Measurements from ENCODE around the gene ABCG8.

Gene ABCG8

GRCh38 chr2:43824512-43824911 lies 14.3 kb upstream of the ABCG8 start:
- Histone ChIP-seq H3K36me3 (ENCODE audit: control insufficient read depth in 1 of 2, insufficient read depth in 2 of 2, low read length in 2 of 2) (no peaks in the 10 kb centered on the region), H3K79me1 (ENCODE audit: low read length) (no peaks in the 10 kb centered on the region), H3K27me3 (ENCODE audit: insufficient read depth, low read length) (no peaks in the 10 kb centered on the region), H3K79me2 (ENCODE audit: control insufficient read depth, insufficient read depth, low read length, poor library complexity) (no peaks in the 10 kb centered on the region), H3K4ac (ENCODE audit: low read depth, low read length) (no peak overlapping the region), H3K4me2 (ENCODE audit: low read length) (no peak overlapping the region), H3K14ac (ENCODE audit: low read length) (no peak overlapping the region), H3K9me3 (ENCODE audit: insufficient read depth, low read depth, low read length) (no peaks in the 10 kb centered on the region), H4K12ac (ENCODE audit: low read depth, low read length) (no peak overlapping the region), H2AK5ac (ENCODE audit: low read length) (no peak overlapping the region), H2BK120ac (ENCODE audit: insufficient read depth, low read length, poor library complexity) (no peak overlapping the region), H3K4me3 (ENCODE audit: low read depth, low read length) (no peak overlapping the region), H4K8ac (ENCODE audit: low read depth, low read length) (no peak overlapping the region), H4K91ac (ENCODE audit: low read depth, low read length) (no peak overlapping the region), H3K4me1 (ENCODE audit: control insufficient read depth in 1 of 2, insufficient read depth in 2 of 2, low read length in 2 of 2) (no peaks in the 10 kb centered on the region), H3K27ac (ENCODE audit: low read depth, low read length) (no peak overlapping the region), H3K23ac (ENCODE audit: low read length) (no peak overlapping the region), H3K9ac (ENCODE audit: low read length) (no peak overlapping the region), H2BK12ac (ENCODE audit: low read length) (no peak overlapping the region), H2BK5ac (ENCODE audit: low read depth, low read length, poor library complexity) (no peak overlapping the region), H3K18ac (ENCODE audit: low read length) (no peak overlapping the region), H2AFZ (ENCODE audit: insufficient read depth, low read length, poor library complexity) (no peak overlapping the region)
- DNase-seq = no peak
- WGBS (ENCODE audit: extremely low coverage, insufficient coverage, insufficient read length) = no CpG with 5 or more reads among the region's 2 CpGs

DNA sequence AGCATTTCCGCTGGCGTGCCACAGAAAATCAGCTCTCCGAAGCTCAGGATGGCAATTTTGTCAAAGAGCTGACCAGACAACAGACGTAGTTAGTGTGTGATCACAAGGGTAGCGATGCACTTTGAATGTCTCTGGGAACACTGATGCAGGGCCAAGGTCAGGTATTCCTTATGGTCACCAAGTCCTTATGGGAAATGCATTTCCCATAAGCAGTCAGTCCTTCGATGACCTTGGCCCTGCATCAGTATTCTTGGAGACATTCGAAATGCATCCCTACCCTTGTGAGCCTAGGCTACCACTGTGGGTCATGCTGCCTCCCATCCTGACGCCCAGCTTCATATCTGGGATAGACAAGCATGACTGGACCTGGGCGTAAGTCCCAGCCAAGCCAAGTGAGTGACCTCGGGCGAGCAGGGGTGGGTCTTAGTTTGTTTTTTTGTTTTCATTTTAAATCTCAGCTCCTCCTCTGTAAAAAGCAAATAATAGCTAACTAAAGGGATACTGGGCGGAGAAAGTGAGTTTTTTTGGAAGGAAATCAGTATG lies 13.7 kb upstream of the ABCG8 start:
- H4K91ac ChIP-seq (ENCODE audit: low read depth, low read length) = no peak overlapping the region
- H4K8ac ChIP-seq (ENCODE audit: low read depth, low read length) = no peak overlapping the region
- no peak overlapping the region for H4K12ac ChIP-seq (ENCODE audit: low read depth, low read length)
- H3K27ac ChIP-seq (ENCODE audit: low read depth, low read length) = no peak overlapping the region
- H2AFZ ChIP-seq (ENCODE audit: insufficient read depth, low read length, poor library complexity) = no peak overlapping the region
- no peaks in the 10 kb centered on the region for H3K9me3 ChIP-seq (ENCODE audit: insufficient read depth, low read depth, low read length)
- no peak overlapping the region for H3K4me2 ChIP-seq (ENCODE audit: low read length)
- H2BK12ac ChIP-seq (ENCODE audit: low read length) = no peak overlapping the region
- H3K18ac ChIP-seq (ENCODE audit: low read length) = no peak overlapping the region
- no peaks in the 10 kb centered on the region for H3K79me1 ChIP-seq (ENCODE audit: low read length)
- no peak overlapping the region for H2AK5ac ChIP-seq (ENCODE audit: low read length)
- H3K4ac ChIP-seq (ENCODE audit: low read depth, low read length) = no peak overlapping the region
- H3K4me3 ChIP-seq (ENCODE audit: low read depth, low read length) = no peak overlapping the region
- no peak overlapping the region for H3K9ac ChIP-seq (ENCODE audit: low read length)
- H3K23ac ChIP-seq (ENCODE audit: low read length) = no peak overlapping the region
- H2BK5ac ChIP-seq (ENCODE audit: low read depth, low read length, poor library complexity) = no peak overlapping the region
- H3K14ac ChIP-seq (ENCODE audit: low read length) = no peak overlapping the region
- WGBS (ENCODE audit: extremely low coverage, insufficient coverage, insufficient read length) = no CpG with 5 or more reads among the region's 12 CpGs
- H3K79me2 ChIP-seq (ENCODE audit: control insufficient read depth, insufficient read depth, low read length, poor library complexity) = no peaks in the 10 kb centered on the region
- no peaks in the 10 kb centered on the region for H3K4me1 ChIP-seq (ENCODE audit: control insufficient read depth in 1 of 2, insufficient read depth in 2 of 2, low read length in 2 of 2)
- H2BK120ac ChIP-seq (ENCODE audit: insufficient read depth, low read length, poor library complexity) = no peak overlapping the region
- H3K36me3 ChIP-seq (ENCODE audit: control insufficient read depth in 1 of 2, insufficient read depth in 2 of 2, low read length in 2 of 2) = no peaks in the 10 kb centered on the region
- H3K27me3 ChIP-seq (ENCODE audit: insufficient read depth, low read length) = no peaks in the 10 kb centered on the region
- DNase-seq = no peak

DNA sequence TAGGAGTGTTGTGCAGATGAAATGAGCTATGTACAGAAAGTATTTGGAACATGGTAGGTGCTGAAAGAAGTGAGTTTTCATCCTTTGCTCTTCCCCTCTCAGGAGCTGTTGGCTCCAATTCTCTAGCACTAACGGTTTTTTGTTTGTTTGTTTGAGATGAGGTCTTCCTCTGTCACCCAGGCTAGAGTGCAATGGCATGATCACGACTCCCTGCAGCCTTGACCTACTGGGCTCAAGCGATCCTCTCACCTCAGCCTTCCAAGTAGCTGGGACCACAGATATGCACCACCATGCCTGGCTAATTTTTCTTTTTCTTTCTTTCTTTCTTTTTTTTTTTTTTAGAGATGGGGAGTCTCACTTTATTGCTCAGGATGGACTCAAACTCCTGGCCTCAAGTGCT lies 12.9 kb upstream of the ABCG8 start:
- no peak overlapping the region for H3K9ac ChIP-seq (ENCODE audit: low read length)
- WGBS (ENCODE audit: extremely low coverage, insufficient coverage, insufficient read length) = no CpG with 5 or more reads among the region's 3 CpGs
- H4K12ac ChIP-seq (ENCODE audit: low read depth, low read length) = no peak overlapping the region

GRCh38 chr2:43826305-43827250 lies 12.2 kb upstream of the ABCG8 start:
- WGBS (ENCODE audit: extremely low coverage, insufficient coverage, insufficient read length) = no CpG with 5 or more reads among the region's 17 CpGs
- no peaks in the 10 kb centered on the region for H3K79me2 ChIP-seq (ENCODE audit: control insufficient read depth, insufficient read depth, low read length, poor library complexity)
- H4K91ac ChIP-seq (ENCODE audit: low read depth, low read length) = no peak overlapping the region
- H3K36me3 ChIP-seq (ENCODE audit: control insufficient read depth in 1 of 2, insufficient read depth in 2 of 2, low read length in 2 of 2) = no peaks in the 10 kb centered on the region
- no peak for DNase-seq
- no peak overlapping the region for H3K18ac ChIP-seq (ENCODE audit: low read length)
- H2BK120ac ChIP-seq (ENCODE audit: insufficient read depth, low read length, poor library complexity) = no peak overlapping the region
- H3K9ac ChIP-seq (ENCODE audit: low read length) = no peak overlapping the region
- no peak overlapping the region for H3K27ac ChIP-seq (ENCODE audit: low read depth, low read length)
- no peaks in the 10 kb centered on the region for H3K79me1 ChIP-seq (ENCODE audit: low read length)
- H3K4ac ChIP-seq (ENCODE audit: low read depth, low read length) = no peak overlapping the region
- no peak overlapping the region for H2AFZ ChIP-seq (ENCODE audit: insufficient read depth, low read length, poor library complexity)
- H3K4me3 ChIP-seq (ENCODE audit: low read depth, low read length) = no peak overlapping the region
- H2BK5ac ChIP-seq (ENCODE audit: low read depth, low read length, poor library complexity) = no peak overlapping the region
- H3K23ac ChIP-seq (ENCODE audit: low read length) = no peak overlapping the region
- no peak overlapping the region for H2BK12ac ChIP-seq (ENCODE audit: low read length)
- no peak overlapping the region for H4K8ac ChIP-seq (ENCODE audit: low read depth, low read length)
- no peaks in the 10 kb centered on the region for H3K27me3 ChIP-seq (ENCODE audit: insufficient read depth, low read length)
- H4K12ac ChIP-seq (ENCODE audit: low read depth, low read length) = no peak overlapping the region
- H3K14ac ChIP-seq (ENCODE audit: low read length) = no peak overlapping the region
- no peak overlapping the region for H2AK5ac ChIP-seq (ENCODE audit: low read length)
- H3K4me1 ChIP-seq (ENCODE audit: control insufficient read depth in 1 of 2, insufficient read depth in 2 of 2, low read length in 2 of 2) = no peaks in the 10 kb centered on the region
- no peak overlapping the region for H3K4me2 ChIP-seq (ENCODE audit: low read length)
- no peaks in the 10 kb centered on the region for H3K9me3 ChIP-seq (ENCODE audit: insufficient read depth, low read depth, low read length)

More for the DNA sequence above, 12.9 kb upstream of the ABCG8 start:
- Histone ChIP-seq H3K27me3 (ENCODE audit: insufficient read depth, low read length) (no peaks in the 10 kb centered on the region), H3K4ac (ENCODE audit: low read depth, low read length) (no peak overlapping the region), H3K23ac (ENCODE audit: low read length) (no peak overlapping the region), H3K18ac (ENCODE audit: low read length) (no peak overlapping the region), H2BK12ac (ENCODE audit: low read length) (no peak overlapping the region), H4K91ac (ENCODE audit: low read depth, low read length) (no peak overlapping the region), H2AFZ (ENCODE audit: insufficient read depth, low read length, poor library complexity) (no peak overlapping the region), H3K79me2 (ENCODE audit: control insufficient read depth, insufficient read depth, low read length, poor library complexity) (no peaks in the 10 kb centered on the region), H3K14ac (ENCODE audit: low read length) (no peak overlapping the region), H3K4me1 (ENCODE audit: control insufficient read depth in 1 of 2, insufficient read depth in 2 of 2, low read length in 2 of 2) (no peaks in the 10 kb centered on the region), H3K4me2 (ENCODE audit: low read length) (no peak overlapping the region), H2AK5ac (ENCODE audit: low read length) (no peak overlapping the region), H3K36me3 (ENCODE audit: control insufficient read depth in 1 of 2, insufficient read depth in 2 of 2, low read length in 2 of 2) (no peaks in the 10 kb centered on the region), H3K79me1 (ENCODE audit: low read length) (no peaks in the 10 kb centered on the region), H2BK120ac (ENCODE audit: insufficient read depth, low read length, poor library complexity) (no peak overlapping the region), H2BK5ac (ENCODE audit: low read depth, low read length, poor library complexity) (no peak overlapping the region), H3K9me3 (ENCODE audit: insufficient read depth, low read depth, low read length) (no peaks in the 10 kb centered on the region), H3K27ac (ENCODE audit: low read depth, low read length) (no peak overlapping the region), H3K4me3 (ENCODE audit: low read depth, low read length) (no peak overlapping the region), H4K8ac (ENCODE audit: low read depth, low read length) (no peak overlapping the region)
- no peak for DNase-seq
